Measurements from ENCODE around the gene ELL2.

- no peak for TF ChIP-seq ZBTB33 (CRISPR knock-in tag; IDR thresholded peaks at IDR 0.05)
- no peak for TF ChIP-seq EZH2 (conservative IDR thresholded peaks at IDR 0.05; ENCODE audit: low read depth, low read length)
- no peak for TF ChIP-seq EP300 (IDR thresholded peaks at IDR 0.05; ENCODE audit: low read depth in 2 of 2, low read length in 2 of 2)
- no peak for TF ChIP-seq EP300 (CRISPR knock-in tag; IDR thresholded peaks at IDR 0.05; ENCODE audit: borderline replicate concordance)
- no peak for TF ChIP-seq ZNF274 (CRISPR knock-in tag; IDR thresholded peaks at IDR 0.05)
- TF ChIP-seq BCLAF1 (IDR thresholded peaks at IDR 0.05), result no peak
These were observed 91.5 kb downstream of the ELL2 start for GRCh38 chr5:95870105-95870672.

Measured in HepG2 (cell line).